ENCODE measurements around the gene TUSC1.
"Not testable (repeated sequence)": the region's sequence is repeated elsewhere in the genome, so short reads cannot be mapped to it uniquely, and the experiment has no call there.

Gene TUSC1

DNA sequence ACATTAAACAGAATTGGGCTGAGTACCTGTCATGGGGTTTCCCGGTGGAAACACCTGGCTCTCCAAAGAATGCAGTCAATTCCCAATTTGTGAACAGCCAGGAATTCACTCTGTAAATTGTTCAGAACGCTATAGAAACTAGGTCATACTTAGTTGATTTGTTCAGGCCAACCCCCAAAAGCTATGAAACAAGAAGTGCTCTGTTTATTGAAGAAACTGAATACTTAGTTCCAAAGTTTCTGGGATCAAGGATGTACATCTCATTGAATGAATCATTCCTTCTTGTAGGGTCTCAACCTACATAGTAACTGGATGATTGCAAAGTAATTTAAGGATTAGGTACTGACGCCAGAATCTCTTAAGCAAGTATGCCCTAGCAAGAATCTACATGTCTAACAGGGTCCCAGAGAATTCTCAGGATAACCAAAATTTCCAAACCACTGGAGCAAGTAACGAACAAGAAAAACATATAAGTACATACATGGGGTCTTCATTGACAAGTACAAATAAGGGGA lies 659 bp upstream of the TUSC1 start:
- Histone ChIP-seq H3K27ac (ENCODE audit: low read length) (no peak overlapping the region), H2AFZ (ENCODE audit: low read depth, low read length) (no peak overlapping the region), H3K9ac (ENCODE audit: low read length) (no peak overlapping the region), H3K27me3 (ENCODE audit: low read depth, low read length) (no peaks in the 10 kb centered on the region), H3K36me3 (replicated peaks; ENCODE audit: low read depth, low read length) (no peaks in the 10 kb centered on the region), H3K4me2 (ENCODE audit: low read length) (no peak overlapping the region), H3K4me1 (ENCODE audit: low read length) (no peaks in the 10 kb centered on the region), H3K9me3 (ENCODE audit: insufficient read depth, low read length) (no peaks in the 10 kb centered on the region), H3K4me3 (ENCODE audit: low read length) (no peak overlapping the region), H3K79me2 (ENCODE audit: low read length) (no peaks in the 10 kb centered on the region), H4K20me1 (ENCODE audit: insufficient read depth, low read length) (no peaks in the 10 kb centered on the region)
- TF ChIP-seq, protein P1, sequence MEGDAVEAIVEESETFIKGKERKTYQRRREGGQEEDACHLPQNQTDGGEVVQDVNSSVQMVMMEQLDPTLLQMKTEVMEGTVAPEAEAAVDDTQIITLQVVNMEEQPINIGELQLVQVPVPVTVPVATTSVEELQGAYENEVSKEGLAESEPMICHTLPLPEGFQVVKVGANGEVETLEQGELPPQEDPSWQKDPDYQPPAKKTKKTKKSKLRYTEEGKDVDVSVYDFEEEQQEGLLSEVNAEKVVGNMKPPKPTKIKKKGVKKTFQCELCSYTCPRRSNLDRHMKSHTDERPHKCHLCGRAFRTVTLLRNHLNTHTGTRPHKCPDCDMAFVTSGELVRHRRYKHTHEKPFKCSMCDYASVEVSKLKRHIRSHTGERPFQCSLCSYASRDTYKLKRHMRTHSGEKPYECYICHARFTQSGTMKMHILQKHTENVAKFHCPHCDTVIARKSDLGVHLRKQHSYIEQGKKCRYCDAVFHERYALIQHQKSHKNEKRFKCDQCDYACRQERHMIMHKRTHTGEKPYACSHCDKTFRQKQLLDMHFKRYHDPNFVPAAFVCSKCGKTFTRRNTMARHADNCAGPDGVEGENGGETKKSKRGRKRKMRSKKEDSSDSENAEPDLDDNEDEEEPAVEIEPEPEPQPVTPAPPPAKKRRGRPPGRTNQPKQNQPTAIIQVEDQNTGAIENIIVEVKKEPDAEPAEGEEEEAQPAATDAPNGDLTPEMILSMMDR (IDR thresholded peaks at IDR 0.05; ENCODE audit: low read depth, low read length), result no peak
- no peak for TF ChIP-seq EZH2phosphoT487 (IDR thresholded peaks at IDR 0.05; ENCODE audit: low read depth)

DNA sequence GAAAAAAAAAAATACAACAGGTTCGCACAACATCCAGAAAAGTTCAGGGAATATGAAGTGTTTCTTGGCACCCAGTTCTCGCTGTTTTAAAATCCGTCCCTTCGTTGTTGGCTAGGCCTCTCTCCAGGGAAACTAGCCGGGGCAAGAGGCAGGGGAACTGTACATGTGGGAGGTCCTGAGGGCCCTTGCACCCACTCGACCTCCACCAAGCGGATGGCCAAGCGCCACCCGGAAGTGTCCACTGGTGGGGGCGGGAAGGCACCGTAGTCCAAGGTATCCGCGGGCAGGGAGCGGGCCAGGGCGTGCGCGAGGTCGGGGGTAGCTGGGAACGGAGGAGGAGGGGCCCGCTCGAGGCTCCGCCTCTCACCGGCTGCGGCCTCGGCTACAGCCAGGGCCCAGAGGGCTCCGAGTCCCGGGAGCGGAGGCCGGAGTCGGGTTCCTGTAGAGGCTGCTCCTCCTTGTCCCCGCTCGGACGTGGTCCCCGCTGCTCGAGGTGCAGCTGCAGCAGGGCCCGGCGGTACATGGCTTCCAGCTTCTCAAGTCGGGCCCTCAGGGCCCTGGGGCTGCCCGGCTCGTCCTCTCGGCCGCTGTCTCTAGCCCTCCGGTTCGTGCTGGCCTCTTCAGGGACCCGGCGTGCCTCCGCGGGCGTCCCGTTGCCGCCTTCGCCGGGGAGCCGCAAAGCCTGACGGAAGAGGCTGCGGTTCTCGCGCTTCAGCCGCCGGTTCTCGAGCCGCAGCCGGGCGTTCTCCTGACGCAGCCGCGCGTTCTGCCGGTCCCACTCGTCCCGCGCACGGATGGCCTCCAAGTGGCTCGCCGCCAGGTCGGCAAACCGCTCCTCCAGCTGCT lies 720 bp downstream of the TUSC1 start:
- Histone ChIP-seq H3K9me3 (ENCODE audit: insufficient read depth, low read length) (no peaks in the 10 kb centered on the region), H3K27me3 (ENCODE audit: low read depth, low read length) (no peaks in the 10 kb centered on the region), H3K36me3 (replicated peaks; ENCODE audit: low read depth, low read length) (no peaks in the 10 kb centered on the region), H3K4me3 (ENCODE audit: low read length) (no peak overlapping the region), H3K4me1 (ENCODE audit: low read length) (no peaks in the 10 kb centered on the region), H4K20me1 (ENCODE audit: insufficient read depth, low read length) (no peaks in the 10 kb centered on the region), H3K79me2 (ENCODE audit: low read length) (no peaks in the 10 kb centered on the region), H3K4me2 (ENCODE audit: low read length) (no peak overlapping the region), H3K9ac (ENCODE audit: low read length) (no peak overlapping the region), H3K27ac (ENCODE audit: low read length) (no peak overlapping the region), H2AFZ (ENCODE audit: low read depth, low read length) (no peak overlapping the region)
- no peak for TF ChIP-seq EZH2phosphoT487 (IDR thresholded peaks at IDR 0.05; ENCODE audit: low read depth)
- TF ChIP-seq, protein P1 (IDR thresholded peaks at IDR 0.05; ENCODE audit: low read depth, low read length), result no peak

DNA sequence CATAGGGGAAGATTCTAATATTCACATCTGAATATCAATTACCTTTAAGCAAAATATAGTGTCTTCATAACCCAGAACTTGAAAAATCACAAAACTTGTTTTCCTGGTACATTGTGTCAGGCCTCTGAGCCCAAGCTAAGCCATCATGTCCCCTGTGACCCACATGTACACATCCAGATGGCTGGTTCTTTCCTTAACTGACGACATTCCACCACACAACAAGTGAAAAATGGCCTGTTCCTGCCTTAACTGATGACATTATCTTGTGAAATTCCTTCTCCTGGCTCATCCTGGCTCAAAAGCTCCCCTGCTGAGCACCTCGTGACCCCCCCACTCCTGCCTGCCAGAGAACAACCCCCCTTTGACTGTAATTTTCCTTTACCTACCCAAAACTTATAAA lies 2.4 kb downstream of the TUSC1 start:
- not testable (repeated sequence) for H3K4me3 ChIP-seq (ENCODE audit: low read length); H2AFZ ChIP-seq (ENCODE audit: low read depth, low read length); H4K20me1 ChIP-seq (ENCODE audit: insufficient read depth, low read length); H3K9ac ChIP-seq (ENCODE audit: low read length); H3K27me3 ChIP-seq (ENCODE audit: low read depth, low read length); H3K4me2 ChIP-seq (ENCODE audit: low read length); H3K27ac ChIP-seq (ENCODE audit: low read length); H3K36me3 ChIP-seq (replicated peaks; ENCODE audit: low read depth, low read length); H3K4me1 ChIP-seq (ENCODE audit: low read length); H3K9me3 ChIP-seq (ENCODE audit: insufficient read depth, low read length); H3K79me2 ChIP-seq (ENCODE audit: low read length)

DNA sequence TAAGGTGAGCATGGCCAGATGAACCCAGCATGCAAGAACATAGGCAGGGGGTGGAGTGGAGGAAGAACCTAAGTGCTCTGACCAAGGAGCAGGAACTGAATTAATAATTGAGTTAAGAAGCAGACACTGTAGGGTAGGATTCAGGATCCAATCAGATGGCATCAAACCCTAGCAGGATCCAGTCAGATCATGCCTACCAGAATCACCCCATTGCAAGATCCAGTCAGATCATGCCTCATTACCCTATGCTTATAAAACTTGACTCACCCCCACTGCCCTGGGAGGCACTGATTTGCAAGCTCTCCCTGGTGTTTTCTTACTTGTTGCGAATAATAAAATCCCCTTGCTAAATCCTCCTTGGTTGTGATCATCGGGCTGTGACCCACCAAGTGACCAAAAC lies 19.7 kb downstream of the TUSC1 start:
- Histone ChIP-seq H4K20me1 (ENCODE audit: insufficient read depth, low read length) (no peaks in the 10 kb centered on the region), H3K4me1 (ENCODE audit: low read length) (no peaks in the 10 kb centered on the region), H3K4me2 (ENCODE audit: low read length) (no peak overlapping the region), H3K4me3 (ENCODE audit: low read length) (no peak overlapping the region), H2AFZ (ENCODE audit: low read depth, low read length) (no peak overlapping the region), H3K9me3 (ENCODE audit: insufficient read depth, low read length) (no peaks in the 10 kb centered on the region), H3K9ac (ENCODE audit: low read length) (no peak overlapping the region), H3K27ac (ENCODE audit: low read length) (no peak overlapping the region), H3K79me2 (ENCODE audit: low read length) (no peaks in the 10 kb centered on the region), H3K27me3 (ENCODE audit: low read depth, low read length) (no peaks in the 10 kb centered on the region), H3K36me3 (replicated peaks; ENCODE audit: low read depth, low read length) (no peaks in the 10 kb centered on the region)
- TF ChIP-seq, protein P1 (IDR thresholded peaks at IDR 0.05; ENCODE audit: low read depth, low read length), result no peak
- no peak for TF ChIP-seq EZH2phosphoT487 (IDR thresholded peaks at IDR 0.05; ENCODE audit: low read depth)
